ENCODE data around the gene EDN3.

GRCh38 chr20:59354460-59354859 lies 54.0 kb downstream of the EDN3 start:
- no peak for TF ChIP-seq POLR2A (IDR thresholded peaks at IDR 0.05)
- no peak for TF ChIP-seq CTCF (IDR thresholded peaks at IDR 0.05)
- TF ChIP-seq POLR2AphosphoS5 (IDR thresholded peaks at IDR 0.05) = no peak

All from prostate gland (tissue), 2 donors.